ENCODE results near the gene RITA1. TPM values are rescaled to one million over a fixed set of nuclear protein-coding genes. Genes with fewer than 3 reads are reported as not detected.
A peak's percentile ranks its signal among the peaks of the same experiment; 100 is the strongest.

The RITA1 gene
- polyA plus RNA-seq, 2 of the 4 experiments (the other 2 are of a cell fraction), result 18.6 to 20.5 TPM

DNA sequence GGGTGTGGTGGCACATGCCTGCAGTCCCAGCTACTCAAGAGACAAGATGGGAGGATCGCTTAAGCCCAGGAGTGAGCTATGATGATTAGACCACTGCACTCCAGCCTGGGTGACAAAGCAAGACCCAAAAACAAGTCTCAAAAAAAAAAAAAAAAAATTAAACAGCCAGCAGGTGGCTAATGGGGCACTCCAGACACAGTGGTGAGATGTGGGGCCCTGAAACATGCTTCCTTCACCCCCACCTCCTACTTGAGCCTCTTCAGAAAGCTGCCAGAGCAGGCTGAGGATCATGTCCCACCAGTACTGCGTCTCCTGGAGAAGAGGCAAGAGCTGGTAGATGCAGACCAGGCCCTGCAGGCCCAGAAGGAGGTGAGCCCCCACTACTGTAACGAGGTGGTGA, 33.9 kb upstream of the RITA1 start:
- Histone ChIP-seq H3K27ac (no peak overlapping the region), H3K4me1 (peaks cover 6% of the 10 kb centered on the region; the same call in 1 of the 3 replicates), H3K4me2 (no peak overlapping the region), H3K4me3 (no peak overlapping the region), H3K9me3 (peaks cover 9% of the 10 kb centered on the region; the same call in 2 of the 3 replicates)
- no peak for FAIRE-seq
- WGBS (ENCODE audit: missing lambda C conversion rate), result 92% methylated on average over 3 of the region's 3 CpGs
- TF ChIP-seq, protein P1, sequence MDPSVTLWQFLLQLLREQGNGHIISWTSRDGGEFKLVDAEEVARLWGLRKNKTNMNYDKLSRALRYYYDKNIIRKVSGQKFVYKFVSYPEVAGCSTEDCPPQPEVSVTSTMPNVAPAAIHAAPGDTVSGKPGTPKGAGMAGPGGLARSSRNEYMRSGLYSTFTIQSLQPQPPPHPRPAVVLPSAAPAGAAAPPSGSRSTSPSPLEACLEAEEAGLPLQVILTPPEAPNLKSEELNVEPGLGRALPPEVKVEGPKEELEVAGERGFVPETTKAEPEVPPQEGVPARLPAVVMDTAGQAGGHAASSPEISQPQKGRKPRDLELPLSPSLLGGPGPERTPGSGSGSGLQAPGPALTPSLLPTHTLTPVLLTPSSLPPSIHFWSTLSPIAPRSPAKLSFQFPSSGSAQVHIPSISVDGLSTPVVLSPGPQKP (IDR thresholded peaks at IDR 0.05; ENCODE audit: low read depth, low read length), result no peak
- no peak for TF ChIP-seq SREBF2 (IDR thresholded peaks at IDR 0.05)
- TF ChIP-seq CEBPB (IDR thresholded peaks at IDR 0.05), result no peak
- TF ChIP-seq, protein P2, sequence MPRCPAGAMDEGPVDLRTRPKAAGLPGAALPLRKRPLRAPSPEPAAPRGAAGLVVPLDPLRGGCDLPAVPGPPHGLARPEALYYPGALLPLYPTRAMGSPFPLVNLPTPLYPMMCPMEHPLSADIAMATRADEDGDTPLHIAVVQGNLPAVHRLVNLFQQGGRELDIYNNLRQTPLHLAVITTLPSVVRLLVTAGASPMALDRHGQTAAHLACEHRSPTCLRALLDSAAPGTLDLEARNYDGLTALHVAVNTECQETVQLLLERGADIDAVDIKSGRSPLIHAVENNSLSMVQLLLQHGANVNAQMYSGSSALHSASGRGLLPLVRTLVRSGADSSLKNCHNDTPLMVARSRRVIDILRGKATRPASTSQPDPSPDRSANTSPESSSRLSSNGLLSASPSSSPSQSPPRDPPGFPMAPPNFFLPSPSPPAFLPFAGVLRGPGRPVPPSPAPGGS (IDR thresholded peaks at IDR 0.05), result no peak
- TF ChIP-seq MYC (IDR thresholded peaks at IDR 0.05; ENCODE audit: borderline replicate concordance, low read length), result no peak
- TF ChIP-seq HOXB5 (CRISPR knock-in tag; IDR thresholded peaks at IDR 0.05), result no peak
- TF ChIP-seq CBX8 (IDR thresholded peaks at IDR 0.05), result no peak
- no peak for TF ChIP-seq HEYL (CRISPR knock-in tag; IDR thresholded peaks at IDR 0.05)
- TF ChIP-seq, protein P3, sequence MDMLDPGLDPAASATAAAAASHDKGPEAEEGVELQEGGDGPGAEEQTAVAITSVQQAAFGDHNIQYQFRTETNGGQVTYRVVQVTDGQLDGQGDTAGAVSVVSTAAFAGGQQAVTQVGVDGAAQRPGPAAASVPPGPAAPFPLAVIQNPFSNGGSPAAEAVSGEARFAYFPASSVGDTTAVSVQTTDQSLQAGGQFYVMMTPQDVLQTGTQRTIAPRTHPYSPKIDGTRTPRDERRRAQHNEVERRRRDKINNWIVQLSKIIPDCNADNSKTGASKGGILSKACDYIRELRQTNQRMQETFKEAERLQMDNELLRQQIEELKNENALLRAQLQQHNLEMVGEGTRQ (IDR thresholded peaks at IDR 0.05), result no peak
- no peak for TF ChIP-seq JUN (IDR thresholded peaks at IDR 0.05)
- TF ChIP-seq TFCP2L1 (CRISPR knock-in tag; IDR thresholded peaks at IDR 0.05), result no peak
- TF ChIP-seq SMC3 (IDR thresholded peaks at IDR 0.05), result no peak
- ChIA-PET POLR2A (no interaction called here), CTCF (interaction anchor here (0.7 to 11.0 kb wide), 7 partner anchors 10 to 102 kb away, joined by 3 to 142 read pairs (median 7); no protein-coding TSS in a partner anchor)
- no peak for ATAC-seq
- DNase-seq (ENCODE audit: low read depth in 1 of 2, low spot score in 1 of 2), result no peak

DNA sequence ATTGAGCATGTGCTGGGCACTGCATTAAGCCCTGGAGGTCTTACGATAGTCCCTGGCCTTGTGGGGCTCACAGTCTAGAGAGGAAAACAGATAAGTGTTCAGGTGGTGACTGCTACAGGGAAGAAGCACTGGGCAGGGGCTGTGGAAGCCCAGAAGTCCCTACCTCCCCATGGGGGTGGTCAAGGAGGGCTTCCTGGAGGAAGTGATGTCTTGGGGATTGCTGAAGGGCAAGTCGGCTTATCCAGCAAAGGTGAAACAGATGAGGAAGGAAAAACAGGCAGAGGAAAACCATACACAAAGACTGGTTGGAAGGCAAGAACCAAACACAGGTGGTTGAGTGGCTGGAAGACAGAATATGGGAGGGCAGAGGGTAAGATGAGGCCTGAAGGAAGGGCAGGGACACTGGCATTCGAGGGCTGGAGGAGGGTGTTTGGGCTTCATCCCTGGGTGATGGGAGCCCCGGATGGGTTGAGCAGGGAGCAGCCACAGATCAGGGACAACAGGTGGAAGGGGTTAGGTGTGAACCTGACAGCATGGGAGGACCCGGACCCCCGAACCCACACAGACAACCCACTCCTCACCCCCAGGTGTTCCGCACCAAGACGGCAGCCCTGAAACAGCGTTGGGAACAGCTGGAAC, 33.2 kb upstream of the RITA1 start:
- H3K4me3 ChIP-seq, result peak overlapping the region; percentile 43
- ChIA-PET POLR2A (interaction anchor here (0.7 to 0.9 kb wide), 2 partner anchors 9 to 33 kb away, joined by 3 to 4 read pairs; partner anchors contain the start of genes DDX54 and RITA1), CTCF (interaction anchor here (0.7 to 11.0 kb wide), 26 partner anchors 9 to 161 kb away, joined by 3 to 142 read pairs (median 6); partner anchors contain the start of gene DTX1)
- ATAC-seq (no peak), DNase-seq (ENCODE audit: low read depth in 1 of 2, low spot score in 1 of 2) (no peak), FAIRE-seq (no peak)
- WGBS (ENCODE audit: missing lambda C conversion rate), result 54% methylated on average over 9 of the region's 9 CpGs
- TF ChIP-seq MAZ (IDR thresholded peaks at IDR 0.05; ENCODE audit: borderline replicate concordance, low read depth, low read length) (no peak), ZFP36 (IDR thresholded peaks at IDR 0.05; ENCODE audit: borderline replicate concordance, partially characterized antibody) (peak; percentile 85), CBX2 (IDR thresholded peaks at IDR 0.05; ENCODE audit: borderline replicate concordance, low read depth) (no peak)
- H3K4me1 ChIP-seq, result peaks cover 6% of the 10 kb centered on the region; the same call in 1 of the 3 replicates
- peaks cover 6% of the 10 kb centered on the region; the same call in 2 of the 3 replicates for H3K9me3 ChIP-seq
- H3K27ac ChIP-seq, result no peak overlapping the region
- peak overlapping the region; percentile 93 for H3K4me2 ChIP-seq

DNA sequence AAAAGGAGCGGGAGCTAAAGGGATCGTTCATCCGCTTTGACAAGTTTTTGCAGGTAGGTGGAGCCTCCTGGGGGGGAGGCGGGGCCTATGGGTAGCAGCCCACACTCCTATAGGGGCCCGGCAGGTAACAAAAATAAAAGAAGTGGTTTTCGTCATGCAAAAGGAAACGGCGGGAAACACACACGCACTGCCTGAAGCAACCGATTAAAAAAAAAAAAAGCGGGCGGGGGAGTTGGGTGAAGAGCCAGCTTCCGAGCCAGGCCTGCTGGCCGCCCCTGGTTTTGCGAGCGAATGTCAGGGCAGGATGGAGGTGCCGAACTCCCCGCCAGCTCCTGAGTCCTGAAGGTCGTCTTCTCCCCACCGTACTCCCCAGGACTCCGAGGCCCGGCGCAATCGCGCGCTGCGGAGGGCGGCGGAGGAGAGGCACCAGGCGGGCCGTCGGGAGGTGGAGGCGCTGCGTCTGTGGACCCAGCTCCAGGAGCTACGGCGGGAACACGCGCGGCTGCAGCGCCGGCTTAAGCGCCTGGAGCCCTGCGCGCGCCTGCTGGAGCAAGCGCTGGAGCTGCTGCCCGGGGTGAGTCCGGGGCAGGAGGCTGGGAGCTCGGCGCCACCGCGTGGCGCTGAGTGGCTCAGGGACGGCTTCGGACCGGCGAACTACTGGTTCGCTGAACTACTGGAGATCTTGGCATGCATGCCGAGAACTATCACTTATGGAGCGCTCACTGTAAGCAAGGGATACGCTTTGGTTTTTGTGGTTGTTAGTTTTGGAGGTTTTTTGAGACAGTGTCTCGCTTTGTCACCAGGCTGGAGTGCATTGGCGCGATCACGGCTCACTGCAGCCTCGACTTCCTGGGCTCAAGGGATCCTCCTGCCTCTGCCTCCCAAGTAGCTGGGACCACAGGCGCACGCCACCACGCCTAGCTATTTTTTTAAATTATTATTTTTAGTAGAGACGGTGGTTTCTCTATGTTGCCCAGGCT, 32.4 kb upstream of the RITA1 start:
- CTCF ChIA-PET, result interaction anchor here (0.6 to 11.0 kb wide), 33 partner anchors 8 to 161 kb away, joined by 3 to 142 read pairs (median 5); partner anchors contain the start of gene DTX1
- peak overlapping the region; percentile 93 for H3K4me2 ChIP-seq
- POLR2A ChIA-PET, result interaction anchor here (0.7 to 1.0 kb wide), 4 partner anchors 8 to 160 kb away, joined by 3 to 4 read pairs (median 4); partner anchors contain the start of genes DDX54 and RITA1
- peaks cover 6% of the 10 kb centered on the region; the same call in 1 of the 3 replicates for H3K4me1 ChIP-seq
- DNase-seq (ENCODE audit: low read depth in 1 of 2, low spot score in 1 of 2) (peak; percentile 90 to 92), FAIRE-seq (no peak), ATAC-seq (peak; percentile 83 to 92)
- H3K27ac ChIP-seq, result peak overlapping the region in 1 of 2 experiments; percentile 69; a peak in 2 of 6 replicates
- H3K9me3 ChIP-seq, result no peaks in the 10 kb centered on the region
- 14% methylated on average over 52 of the region's 70 CpGs for WGBS (ENCODE audit: missing lambda C conversion rate)
- H3K4me3 ChIP-seq, result peak overlapping the region; percentile 43
- no peak for TF ChIP-seq ZNF302 (CRISPR knock-in tag; IDR thresholded peaks at IDR 0.05)
- TF ChIP-seq CHD2 (IDR thresholded peaks at IDR 0.05; ENCODE audit: low read length, partially characterized antibody), result no peak
- TF ChIP-seq RAD21 (conservative IDR thresholded peaks at IDR 0.05 in 1 of 2, IDR thresholded peaks at IDR 0.05 in 1 of 2), result peak; percentile 67 to 75
- no peak for TF ChIP-seq ZSCAN20 (CRISPR knock-in tag; IDR thresholded peaks at IDR 0.05)
- TF ChIP-seq, protein P4, sequence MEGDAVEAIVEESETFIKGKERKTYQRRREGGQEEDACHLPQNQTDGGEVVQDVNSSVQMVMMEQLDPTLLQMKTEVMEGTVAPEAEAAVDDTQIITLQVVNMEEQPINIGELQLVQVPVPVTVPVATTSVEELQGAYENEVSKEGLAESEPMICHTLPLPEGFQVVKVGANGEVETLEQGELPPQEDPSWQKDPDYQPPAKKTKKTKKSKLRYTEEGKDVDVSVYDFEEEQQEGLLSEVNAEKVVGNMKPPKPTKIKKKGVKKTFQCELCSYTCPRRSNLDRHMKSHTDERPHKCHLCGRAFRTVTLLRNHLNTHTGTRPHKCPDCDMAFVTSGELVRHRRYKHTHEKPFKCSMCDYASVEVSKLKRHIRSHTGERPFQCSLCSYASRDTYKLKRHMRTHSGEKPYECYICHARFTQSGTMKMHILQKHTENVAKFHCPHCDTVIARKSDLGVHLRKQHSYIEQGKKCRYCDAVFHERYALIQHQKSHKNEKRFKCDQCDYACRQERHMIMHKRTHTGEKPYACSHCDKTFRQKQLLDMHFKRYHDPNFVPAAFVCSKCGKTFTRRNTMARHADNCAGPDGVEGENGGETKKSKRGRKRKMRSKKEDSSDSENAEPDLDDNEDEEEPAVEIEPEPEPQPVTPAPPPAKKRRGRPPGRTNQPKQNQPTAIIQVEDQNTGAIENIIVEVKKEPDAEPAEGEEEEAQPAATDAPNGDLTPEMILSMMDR (IDR thresholded peaks at IDR 0.05), result peak; percentile 65
- TF ChIP-seq RNF2 (IDR thresholded peaks at IDR 0.05; ENCODE audit: borderline replicate concordance, low read depth), result peak; percentile 69; the same call in 1 of the 2 replicates
- TF ChIP-seq POLR2A (IDR thresholded peaks at IDR 0.05; ENCODE audit: low read length), result no peak
- no peak for TF ChIP-seq TP53 (CRISPR knock-in tag; IDR thresholded peaks at IDR 0.05)
- TF ChIP-seq, protein P3 (IDR thresholded peaks at IDR 0.05), result no peak
- TF ChIP-seq MYC (IDR thresholded peaks at IDR 0.05; ENCODE audit: borderline replicate concordance, low read length), result 0 out of 2 replicates have a peak, but pooled peaks have one; percentile 39
- TF ChIP-seq GATA3 (IDR thresholded peaks at IDR 0.05; ENCODE audit: borderline replicate concordance), result no peak
